HCT116 (cell line): Measurements from ENCODE around the gene FTCD.

Source experiments
- CTCF ChIP-seq, 3 experiments: fragments of 200-600 bp in 1 of 3; sonication (generic) in 1 of 3; IDR thresholded peaks in 2 of 3; conservative IDR thresholded peaks in 1 of 3; 2 replicates each; pipeline ENCODE4 v1.5.1; 2012 to 2017; ENCODE audit warnings: low read depth in 2 of 3, low read length in 2 of 3, antibody characterized with exemption in 1 of 3, borderline replicate concordance in 1 of 3, control low read depth in 1 of 3, mild to moderate bottlenecking in 1 of 3, mixed read lengths in 1 of 3, mixed run types in 1 of 3, moderate library complexity in 1 of 3; ENCODE audit not compliant: insufficient read depth in 1 of 3
- EGR1 ChIP-seq: IDR thresholded peaks from 2 replicates; pipeline ENCODE4 v1.6.1; 2012; ENCODE audit warnings: low read depth

- TF ChIP-seq CTCF (IDR thresholded peaks at IDR 0.05 in 2 of 3, conservative IDR thresholded peaks at IDR 0.05 in 1 of 3; ENCODE audit: borderline replicate concordance in 1 of 3, insufficient read depth in 1 of 3, low read depth in 2 of 3, low read length in 2 of 3): no peak
- TF ChIP-seq EGR1: no peak
Measured at GRCh38 chr21:46155514-46156377, at the start of gene FTCD.
